ENCODE data around the gene SLC7A10.
"Not testable (repeated sequence)": the region's sequence is repeated elsewhere in the genome, so short reads cannot be mapped to it uniquely, and the experiment has no call there.

- TF ChIP-seq CTCF, POLR2A (IDR thresholded peaks at IDR 0.05): not testable (repeated sequence)
Observed at GRCh38 chr19:33166037-33166436, 59.6 kb downstream of the SLC7A10 start.
